Measurements from ENCODE around the gene RBBP8.
"Not testable (repeated sequence)": the region's sequence is repeated elsewhere in the genome, so short reads cannot be mapped to it uniquely, and the experiment has no call there.

DNA sequence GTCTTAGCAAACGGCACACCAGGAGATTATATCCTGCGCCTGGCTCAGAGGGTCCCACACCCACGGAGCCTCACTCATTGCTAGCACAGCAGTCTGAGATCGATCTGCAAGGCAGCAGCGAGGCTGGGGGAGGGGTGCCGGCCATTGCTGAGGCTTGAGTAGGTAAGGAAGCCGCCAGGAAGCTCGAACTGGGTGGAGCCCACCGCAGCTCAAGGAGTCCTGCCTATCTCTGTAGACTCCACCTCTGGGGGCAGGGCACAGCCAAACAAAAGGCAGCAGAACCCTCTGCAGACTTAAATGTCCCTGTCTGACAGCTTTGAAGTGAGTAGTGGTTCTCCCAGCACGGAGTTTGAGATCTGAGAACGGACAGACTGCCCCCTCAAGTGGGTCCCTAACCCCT, 47.4 kb upstream of the RBBP8 start:
- not testable (repeated sequence) for TF ChIP-seq POLR2AphosphoS5, POLR2A (IDR thresholded peaks at IDR 0.05)
- TF ChIP-seq, protein P1, sequence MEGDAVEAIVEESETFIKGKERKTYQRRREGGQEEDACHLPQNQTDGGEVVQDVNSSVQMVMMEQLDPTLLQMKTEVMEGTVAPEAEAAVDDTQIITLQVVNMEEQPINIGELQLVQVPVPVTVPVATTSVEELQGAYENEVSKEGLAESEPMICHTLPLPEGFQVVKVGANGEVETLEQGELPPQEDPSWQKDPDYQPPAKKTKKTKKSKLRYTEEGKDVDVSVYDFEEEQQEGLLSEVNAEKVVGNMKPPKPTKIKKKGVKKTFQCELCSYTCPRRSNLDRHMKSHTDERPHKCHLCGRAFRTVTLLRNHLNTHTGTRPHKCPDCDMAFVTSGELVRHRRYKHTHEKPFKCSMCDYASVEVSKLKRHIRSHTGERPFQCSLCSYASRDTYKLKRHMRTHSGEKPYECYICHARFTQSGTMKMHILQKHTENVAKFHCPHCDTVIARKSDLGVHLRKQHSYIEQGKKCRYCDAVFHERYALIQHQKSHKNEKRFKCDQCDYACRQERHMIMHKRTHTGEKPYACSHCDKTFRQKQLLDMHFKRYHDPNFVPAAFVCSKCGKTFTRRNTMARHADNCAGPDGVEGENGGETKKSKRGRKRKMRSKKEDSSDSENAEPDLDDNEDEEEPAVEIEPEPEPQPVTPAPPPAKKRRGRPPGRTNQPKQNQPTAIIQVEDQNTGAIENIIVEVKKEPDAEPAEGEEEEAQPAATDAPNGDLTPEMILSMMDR (IDR thresholded peaks at IDR 0.05): not testable (repeated sequence)

Measured in stomach (tissue), 4 donors.